ENCODE results near the gene MICU2. TPM values are rescaled to one million over a fixed set of nuclear protein-coding genes. Genes with fewer than 3 reads are reported as not detected.

MICU2 gene
- total RNA-seq, 4 donors from 2014 or later = 50.8 to 108 (median 77.4) TPM

GRCh38 chr13:21486322-21486721 is 117.6 kb downstream of the MICU2 start:
- WGBS, 2 donors = 98% methylated on average over 4 of the region's 4 CpGs
- intact Hi-C loops (cut with DNase I; ENCODE audit: low total_unique reads) = loop anchor here (10.0 kb wide), 1 partner anchor 372 kb away; no protein-coding TSS in a partner anchor
- no peak for DNase-seq (ENCODE audit: low spot score in 2 of 2)
- H3K4me3 ChIP-seq (ENCODE audit: low read depth, poor library complexity, severe bottlenecking) = no peak overlapping the region
- TF ChIP-seq CTCF (IDR thresholded peaks at IDR 0.05) (no peak), POLR2A (IDR thresholded peaks at IDR 0.05) (no peak)

GRCh38 chr13:21483748-21484147 is 120.2 kb downstream of the MICU2 start:
- 88 to 91% methylated on average over 24 of the region's 24 CpGs for WGBS, 2 donors
- no peak for TF ChIP-seq POLR2A (IDR thresholded peaks at IDR 0.05)
- TF ChIP-seq CTCF (IDR thresholded peaks at IDR 0.05) = no peak
- DNase-seq (ENCODE audit: low spot score in 2 of 2) = no peak
- no peak overlapping the region for H3K4me3 ChIP-seq (ENCODE audit: low read depth, poor library complexity, severe bottlenecking)
- intact Hi-C loops (cut with DNase I; ENCODE audit: low total_unique reads) = loop anchor here (5.0 to 10.0 kb wide), 2 partner anchors 196 to 369 kb away; no protein-coding TSS in a partner anchor

- intact Hi-C loops (cut with DNase I; ENCODE audit: low total_unique reads) = loop anchor here (5.0 to 10.0 kb wide), 2 partner anchors 194 to 367 kb away; no protein-coding TSS in a partner anchor
- WGBS, 2 donors = 47 to 48% methylated on average over 6 of the region's 6 CpGs
- TF ChIP-seq CTCF (IDR thresholded peaks at IDR 0.05) (no peak), POLR2A (IDR thresholded peaks at IDR 0.05) (no peak)
- DNase-seq (ENCODE audit: low spot score in 2 of 2) = no peak
- no peak overlapping the region for H3K4me3 ChIP-seq (ENCODE audit: low read depth, poor library complexity, severe bottlenecking)
Measured at GRCh38 chr13:21481359-21481758, 122.6 kb downstream of the MICU2 start.

GRCh38 chr13:21478881-21479808 is 124.8 kb downstream of the MICU2 start:
- TF ChIP-seq CTCF (IDR thresholded peaks at IDR 0.05) (no peak), POLR2A (IDR thresholded peaks at IDR 0.05) (no peak)
- DNase-seq (ENCODE audit: low spot score in 2 of 2) = peak in 1 of 2 donors; percentile 61
- WGBS, 2 donors = 17 to 19% methylated on average over 8 of the region's 8 CpGs
- intact Hi-C loops (cut with DNase I; ENCODE audit: low total_unique reads) = loop anchor here (5.0 kb wide), 1 partner anchor 182 kb away; no protein-coding TSS in a partner anchor
- H3K4me3 ChIP-seq (ENCODE audit: low read depth, poor library complexity, severe bottlenecking) = no peak overlapping the region

- WGBS, 2 donors = 2 to 8% methylated on average over 18 of the region's 18 CpGs
- peak; percentile 73 to 96 for DNase-seq (ENCODE audit: low spot score in 2 of 2)
- intact Hi-C loops (cut with DNase I; ENCODE audit: low total_unique reads) = loop anchor here (5.0 kb wide), 1 partner anchor 180 kb away; no protein-coding TSS in a partner anchor
- H3K4me3 ChIP-seq (ENCODE audit: low read depth, poor library complexity, severe bottlenecking) = no peak overlapping the region
- TF ChIP-seq CTCF (IDR thresholded peaks at IDR 0.05) = peak in 2 of 3 donors; percentile 60 to 90
- no peak for TF ChIP-seq POLR2A (IDR thresholded peaks at IDR 0.05)
Measured at GRCh38 chr13:21476893-21477472, 127.0 kb downstream of the MICU2 start.
